Mesothelial cell of epicardium (in vitro differentiated cells): ENCODE data around the gene KRTAP10-7. TPM values are rescaled to one million over a fixed set of nuclear protein-coding genes. Genes with fewer than 3 reads are reported as not detected.
"Not testable (repeated sequence)": the region's sequence is repeated elsewhere in the genome, so short reads cannot be mapped to it uniquely, and the experiment has no call there.

Source experiments
- DNase-seq, 2 experiments: peaks; one replicate each; pipeline ENCODE4 v3.0.0; 2021; ENCODE audit warnings: low spot score in 2 of 2; ENCODE audit not compliant: unreplicated experiment in 2 of 2
- H3K27ac Mint-ChIP-seq: 2 replicates; pipeline ENCODE4 v1.8.0; 2021; ENCODE audit warnings: mixed read lengths
- H3K27me3 Mint-ChIP-seq: 2 replicates; pipeline ENCODE4 v1.8.0; 2021; ENCODE audit warnings: low read depth, mixed read lengths
- H3K36me3 Mint-ChIP-seq: 2 replicates; pipeline ENCODE4 v1.8.0; 2021; ENCODE audit warnings: mixed read lengths
- H3K4me1 Mint-ChIP-seq: 2 replicates; pipeline ENCODE4 v1.8.0; 2021; ENCODE audit warnings: mixed read lengths
- H3K4me3 Mint-ChIP-seq: 2 replicates; pipeline ENCODE4 v1.8.0; 2021; ENCODE audit warnings: mild to moderate bottlenecking, moderate library complexity, mixed read lengths
- H3K9me3 Mint-ChIP-seq: 2 replicates; pipeline ENCODE4 v1.8.0; 2021; ENCODE audit warnings: mixed read lengths
- CTCF ChIP-seq: fragments of 200-600 bp; sonication (generic); IDR thresholded peaks from one replicate; pipeline ENCODE4 v1.5.0; 2021; ENCODE audit warnings: antibody characterized with exemption; ENCODE audit not compliant: unreplicated experiment
- total RNA-seq: library from RNA; stranded (reverse); gene quantifications from 3 replicates; pipeline ENCODE4 v1.2.1, GENCODE V29; 2021

The KRTAP10-7 gene
- total RNA-seq, 1 donor from 2014 or later: not detected

GRCh38 chr21:44619886-44620285 is 19.5 kb downstream of the KRTAP10-7 start:
- peaks cover 50% of the 10 kb centered on the region for H3K9me3 Mint-ChIP-seq

GRCh38 chr21:44623575-44623974 is 23.2 kb downstream of the KRTAP10-7 start:
- DNase-seq: no peak
- no peaks in the 10 kb centered on the region for H3K4me1 Mint-ChIP-seq
- no peaks in the 10 kb centered on the region for H3K36me3 Mint-ChIP-seq
- H3K27ac Mint-ChIP-seq: no peak overlapping the region
- no peaks in the 10 kb centered on the region for H3K27me3 Mint-ChIP-seq
- H3K4me3 Mint-ChIP-seq: no peak overlapping the region
- peaks cover 52% of the 10 kb centered on the region for H3K9me3 Mint-ChIP-seq
- TF ChIP-seq CTCF: no peak

More at GRCh38 chr21:44619886-44620285, 19.5 kb downstream of the KRTAP10-7 start:
- no peak overlapping the region for H3K4me3 Mint-ChIP-seq
- no peak for TF ChIP-seq CTCF
- no peaks in the 10 kb centered on the region for H3K27me3 Mint-ChIP-seq
- no peak overlapping the region for H3K27ac Mint-ChIP-seq
- H3K36me3 Mint-ChIP-seq: no peaks in the 10 kb centered on the region
- H3K4me1 Mint-ChIP-seq: no peaks in the 10 kb centered on the region
- no peak for DNase-seq

GRCh38 chr21:44625756-44626155 is 25.4 kb downstream of the KRTAP10-7 start:
- Mint-ChIP-seq H3K27me3 (no peaks in the 10 kb centered on the region), H3K4me1 (no peaks in the 10 kb centered on the region), H3K36me3 (no peaks in the 10 kb centered on the region), H3K9me3 (peaks cover 40% of the 10 kb centered on the region), H3K27ac (no peak overlapping the region), H3K4me3 (no peak overlapping the region)
- no peak for DNase-seq
- TF ChIP-seq CTCF: no peak

- no peak for TF ChIP-seq CTCF
- Mint-ChIP-seq H3K4me1 (no peaks in the 10 kb centered on the region), H3K4me3 (no peak overlapping the region), H3K27me3 (no peaks in the 10 kb centered on the region), H3K27ac (no peak overlapping the region), H3K36me3 (no peaks in the 10 kb centered on the region), H3K9me3 (peaks cover 43% of the 10 kb centered on the region)
- no peak for DNase-seq
These were observed 25.9 kb downstream of the KRTAP10-7 start for GRCh38 chr21:44626262-44626661.

GRCh38 chr21:44626673-44627143 is 26.3 kb downstream of the KRTAP10-7 start, which contains the start of gene KRTAP10-9:
Gene KRTAP10-9, plus strand, starts transcription at chr21:44627093. Its CDS starts 79 bp downstream, at chr21:44627172.
- H3K9me3 Mint-ChIP-seq: peaks cover 47% of the 10 kb centered on the region
- H3K36me3 Mint-ChIP-seq: no peaks in the 10 kb centered on the region
- no peak within 1 kb of the TSS for H3K27ac Mint-ChIP-seq
- no peaks in the 10 kb centered on the region for H3K27me3 Mint-ChIP-seq
- no peak for DNase-seq
- H3K4me1 Mint-ChIP-seq: no peaks in the 10 kb centered on the region
- TF ChIP-seq CTCF: no peak
- no peak within 1 kb of the TSS for H3K4me3 Mint-ChIP-seq

GRCh38 chr21:44627181-44627822 is 26.9 kb downstream of the KRTAP10-7 start:
- H3K27ac Mint-ChIP-seq, DNase-seq, H3K4me3 Mint-ChIP-seq, H3K27me3 Mint-ChIP-seq, H3K4me1 Mint-ChIP-seq, H3K36me3 Mint-ChIP-seq: not testable (repeated sequence)
- peaks cover 50% of the 10 kb centered on the region for H3K9me3 Mint-ChIP-seq

- DNase-seq, H3K4me1 Mint-ChIP-seq, H3K4me3 Mint-ChIP-seq, H3K36me3 Mint-ChIP-seq, H3K27ac Mint-ChIP-seq, H3K27me3 Mint-ChIP-seq: not testable (repeated sequence)
- H3K9me3 Mint-ChIP-seq: peaks cover 45% of the 10 kb centered on the region
These were observed 27.4 kb downstream of the KRTAP10-7 start for GRCh38 chr21:44627831-44628233.
